GM12801 (cell line): ENCODE measurements around the gene FOXB1.

Experiments used
- TF ChIP-seq, protein P1 (sequence below): IDR thresholded peaks from one replicate; pipeline ENCODE4 v1.5.1; 2011; ENCODE audit warnings: control low read depth; ENCODE audit not compliant: insufficient read length; ENCODE audit errors: extremely low read depth

The FOXB1 gene

GRCh38 chr15:59999612-60000112 is 4.4 kb upstream of the FOXB1 start:
- TF ChIP-seq, protein P1, sequence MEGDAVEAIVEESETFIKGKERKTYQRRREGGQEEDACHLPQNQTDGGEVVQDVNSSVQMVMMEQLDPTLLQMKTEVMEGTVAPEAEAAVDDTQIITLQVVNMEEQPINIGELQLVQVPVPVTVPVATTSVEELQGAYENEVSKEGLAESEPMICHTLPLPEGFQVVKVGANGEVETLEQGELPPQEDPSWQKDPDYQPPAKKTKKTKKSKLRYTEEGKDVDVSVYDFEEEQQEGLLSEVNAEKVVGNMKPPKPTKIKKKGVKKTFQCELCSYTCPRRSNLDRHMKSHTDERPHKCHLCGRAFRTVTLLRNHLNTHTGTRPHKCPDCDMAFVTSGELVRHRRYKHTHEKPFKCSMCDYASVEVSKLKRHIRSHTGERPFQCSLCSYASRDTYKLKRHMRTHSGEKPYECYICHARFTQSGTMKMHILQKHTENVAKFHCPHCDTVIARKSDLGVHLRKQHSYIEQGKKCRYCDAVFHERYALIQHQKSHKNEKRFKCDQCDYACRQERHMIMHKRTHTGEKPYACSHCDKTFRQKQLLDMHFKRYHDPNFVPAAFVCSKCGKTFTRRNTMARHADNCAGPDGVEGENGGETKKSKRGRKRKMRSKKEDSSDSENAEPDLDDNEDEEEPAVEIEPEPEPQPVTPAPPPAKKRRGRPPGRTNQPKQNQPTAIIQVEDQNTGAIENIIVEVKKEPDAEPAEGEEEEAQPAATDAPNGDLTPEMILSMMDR, result no peak

DNA sequence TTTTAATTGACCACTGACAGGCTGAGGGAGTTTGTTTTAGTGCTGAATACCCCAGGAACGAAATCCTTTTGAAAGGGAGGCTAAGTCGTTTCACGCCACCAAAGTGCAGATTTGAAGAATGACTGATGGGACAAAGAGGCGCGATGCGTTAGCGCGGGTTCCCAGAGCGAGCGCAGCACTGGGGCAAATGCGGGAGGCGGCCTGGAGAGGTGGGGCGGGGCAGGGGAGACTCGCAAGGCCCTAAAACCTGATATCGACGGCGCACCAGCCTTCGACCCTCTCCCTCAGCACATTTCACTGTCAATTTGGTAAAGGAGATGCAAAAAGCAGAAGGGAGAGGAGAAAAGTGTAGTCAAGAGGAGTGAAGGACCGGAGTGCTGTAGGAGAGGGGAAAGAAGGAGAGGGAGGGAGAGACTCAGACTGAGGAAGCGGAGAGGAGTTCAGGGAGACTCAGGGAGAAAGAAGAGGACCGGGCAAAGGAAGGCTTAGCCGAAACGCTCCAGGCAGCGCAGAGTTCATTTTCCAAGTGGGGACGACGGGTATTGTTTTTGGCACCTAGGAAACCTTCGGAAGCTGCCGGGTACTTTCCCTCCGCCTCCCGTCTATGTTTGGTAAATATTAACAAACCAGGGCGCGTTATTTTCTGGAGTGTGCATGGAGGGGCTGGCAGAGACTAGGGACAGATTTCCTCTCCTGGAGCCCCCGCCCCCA is 3.8 kb upstream of the FOXB1 start:
- TF ChIP-seq, protein P1, result no peak

DNA sequence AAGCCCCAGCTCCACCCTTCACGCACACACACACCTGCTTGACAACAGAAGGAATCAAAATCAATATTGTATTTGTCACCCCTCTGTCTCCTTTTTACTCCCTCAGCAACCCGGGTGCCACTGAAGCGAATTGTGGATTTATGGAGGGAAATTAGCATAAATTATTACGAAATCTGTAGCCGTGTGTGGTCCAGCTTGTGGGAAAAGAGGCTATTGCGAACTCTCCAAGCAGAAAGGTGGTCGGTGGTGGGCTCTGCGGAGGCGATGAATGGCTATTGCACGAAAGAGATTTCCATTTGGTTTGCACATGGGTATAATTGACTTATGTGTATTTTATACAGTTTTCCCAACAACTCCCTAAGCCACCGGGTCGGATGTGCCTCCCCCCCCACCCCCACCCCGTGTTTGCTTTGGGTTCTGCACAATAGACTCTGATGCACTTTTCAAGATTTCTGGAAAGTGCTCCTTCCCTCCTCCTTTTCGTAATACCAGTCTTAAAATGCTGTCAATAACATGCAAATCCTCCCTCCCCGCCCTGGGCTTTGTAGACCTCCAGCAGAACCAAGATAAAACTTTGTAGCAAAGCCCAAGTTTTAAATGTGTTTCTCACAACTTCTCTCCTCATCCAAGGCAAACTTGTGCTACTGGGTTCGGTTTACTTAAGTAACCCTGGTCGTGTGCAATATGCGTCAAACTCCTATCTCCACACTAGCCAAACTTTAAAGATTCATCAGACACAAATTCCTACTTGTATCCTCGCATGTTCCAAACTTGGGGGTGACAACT is 3.1 kb upstream of the FOXB1 start:
- TF ChIP-seq, protein P1, result no peak

GRCh38 chr15:60001610-60002527 is 2.2 kb upstream of the FOXB1 start:
- TF ChIP-seq, protein P1, result no peak

DNA sequence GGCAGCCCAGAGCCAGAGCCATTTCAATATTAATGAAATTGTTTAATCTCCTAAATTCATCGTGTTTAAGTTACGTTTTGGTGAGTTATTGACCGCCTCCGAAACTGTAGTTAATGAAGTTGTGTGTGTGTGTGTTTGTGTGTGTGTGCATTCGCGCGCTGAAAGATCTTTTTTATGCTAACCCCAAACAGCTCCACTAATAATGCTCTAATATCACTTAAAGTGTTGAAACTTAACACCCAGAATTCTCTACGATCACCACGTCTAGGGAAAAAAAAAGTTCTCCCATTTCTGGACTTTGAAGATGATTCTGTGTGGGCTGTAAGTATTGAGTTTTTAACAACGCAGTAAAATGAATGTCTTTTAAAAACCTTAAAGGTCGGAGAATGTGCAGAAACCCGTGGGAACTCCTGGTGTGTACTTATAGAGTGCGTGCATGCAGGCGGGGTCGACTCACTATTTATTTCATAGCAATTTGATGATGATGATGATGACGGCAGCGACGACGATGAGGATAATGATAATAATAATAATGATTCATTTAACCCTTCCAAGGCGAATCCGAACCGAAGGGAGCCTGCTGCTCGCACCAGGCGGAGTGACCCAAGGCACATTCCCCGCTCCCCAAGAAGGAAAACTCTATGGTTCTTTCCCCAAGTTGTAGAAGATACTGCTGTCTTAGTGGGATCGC is 1.4 kb upstream of the FOXB1 start:
- TF ChIP-seq, protein P1, result no peak

DNA sequence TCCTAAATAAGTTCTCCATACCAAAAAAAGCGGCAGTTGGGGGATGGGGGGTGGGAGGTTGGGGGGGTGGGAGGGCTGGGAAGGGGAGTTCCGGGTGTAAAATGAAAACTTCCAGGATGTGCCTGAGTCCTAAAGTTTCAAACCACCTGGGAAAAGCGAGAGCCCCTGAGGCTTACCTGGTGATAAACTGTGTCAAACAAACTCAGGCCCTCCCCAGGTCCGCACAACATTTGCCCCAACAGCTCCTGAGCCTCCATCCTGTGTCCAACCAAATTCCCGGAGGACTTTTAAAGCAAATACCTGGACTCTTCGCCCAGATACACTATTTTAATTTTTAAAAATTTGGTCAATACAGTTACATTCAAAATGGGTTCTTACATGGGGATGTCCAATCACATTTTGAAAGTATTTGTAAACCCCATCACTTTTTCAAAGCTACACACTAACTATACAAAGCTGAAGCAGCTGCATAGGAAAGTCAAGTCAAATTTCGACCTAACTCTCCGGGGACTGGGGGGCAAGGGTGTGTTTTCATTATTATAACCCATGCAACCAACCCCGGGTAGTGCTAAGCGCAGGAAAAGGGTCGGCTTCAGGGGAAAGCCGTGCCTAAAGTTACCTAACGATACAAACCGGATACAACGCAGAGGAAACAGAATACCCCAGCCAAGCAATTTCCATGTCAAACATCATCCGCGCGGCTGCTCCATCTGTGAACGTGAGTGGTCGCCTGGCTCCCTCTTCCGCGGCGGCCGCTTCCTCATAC is 685 bp upstream of the FOXB1 start:
- TF ChIP-seq, protein P1, result no peak
